Transverse colon (tissue), 3 donors: ENCODE results near the gene DNPEP.
A peak's percentile ranks its signal among the peaks of the same experiment; 100 is the strongest.

Experiments used
- POLR2A ChIP-seq: fragments of 450-650 bp; IDR thresholded peaks from one replicate; pipeline ENCODE4 v1.6.1; 2016; ENCODE audit warnings: antibody characterized with exemption, mild to moderate bottlenecking, moderate library complexity
- POLR2AphosphoS5 ChIP-seq, 3 donors: sonication (generic); formaldehyde crosslinking; IDR thresholded peaks; one replicate each; pipeline ENCODE4 v1.6.1; 2016; ENCODE audit warnings: antibody characterized with exemption in 3 of 3

GRCh38 chr2:219437141-219437540, 49.4 kb upstream of the DNPEP start:
- TF ChIP-seq POLR2A = no peak
- TF ChIP-seq POLR2AphosphoS5 (IDR thresholded peaks at IDR 0.05) = peak in 2 of 3 donors; percentile 38 to 56
